HEK293 (cell line): ENCODE measurements around the gene UQCC2.

Experiments
- CTCF ChIA-PET: fragments of 350-600 bp; formaldehyde crosslinking; extraction: SDS; loops from one replicate; lab custom pipeline; 2021; ENCODE audit warnings: antibody characterized with exemption; lab: Yijun Ruan, JAX
- POLR2A ChIA-PET: fragments of 300-600 bp; formaldehyde crosslinking; extraction: SDS; loops from one replicate; lab custom pipeline; 2020; ENCODE audit warnings: antibody characterized with exemption, inconsistent platforms; lab: Yijun Ruan, JAX
- H3K27ac ChIP-seq: fragments of 200-500 bp; sonication (Bioruptor generic); 2 replicates; pipeline ENCODE4 v1.5.1; 2014; ENCODE audit warnings: low read depth, low read length, control low read depth, inconsistent platforms; ENCODE audit errors: extremely low read depth
- H3K36me3 ChIP-seq, 2 experiments: fragments of 200-500 bp in 1 of 2; sonication (Bioruptor generic) in 1 of 2; 1 replicate in 1 of 2; 2 replicates in 1 of 2; pipeline ENCODE4 v1.5.1; 2014 to 2017; ENCODE audit warnings: inconsistent platforms in 2 of 2, low read length in 2 of 2; ENCODE audit not compliant: control insufficient read depth in 2 of 2, insufficient read depth in 1 of 2
- H3K4me1 ChIP-seq: fragments of 200-500 bp; sonication (Bioruptor generic); 2 replicates; pipeline ENCODE4 v1.5.1; 2014; ENCODE audit warnings: mild to moderate bottlenecking, low read length, inconsistent platforms; ENCODE audit not compliant: control insufficient read depth, insufficient read depth
- H3K4me3 ChIP-seq: 2 replicates; pipeline ENCODE4 v1.5.1; 2011; ENCODE audit warnings: low read depth, mild to moderate bottlenecking, control low read depth, low read length, moderate library complexity
- H3K9me3 ChIP-seq: fragments of 200-500 bp; sonication (Bioruptor generic); 2 replicates; pipeline ENCODE4 v1.5.1; 2014; ENCODE audit warnings: low read depth, low read length, inconsistent platforms; ENCODE audit not compliant: control insufficient read depth, insufficient read depth
- HOXC10 ChIP-seq: sonication (generic); formaldehyde crosslinking; IDR thresholded peaks from 2 replicates; pipeline ENCODE4 v1.8.1; 2023; ENCODE audit warnings: mild to moderate bottlenecking, missing genetic modification reagents
- SCRT1 ChIP-seq: fragments of 450-650 bp; formaldehyde crosslinking; IDR thresholded peaks from 2 replicates; pipeline ENCODE4 v1.5.1; 2016; ENCODE audit warnings: missing biosample characterization, missing genetic modification characterization, borderline replicate concordance
- SCRT2 ChIP-seq: fragments of 450-650 bp; formaldehyde crosslinking; IDR thresholded peaks from 2 replicates; pipeline ENCODE4 v1.5.1; 2016; ENCODE audit warnings: missing biosample characterization, missing genetic modification characterization
- ZIC2 ChIP-seq: fragments of 450-650 bp; formaldehyde crosslinking; IDR thresholded peaks from 2 replicates; pipeline ENCODE4 v1.5.1; 2016; ENCODE audit warnings: missing biosample characterization, missing genetic modification characterization
- ZNF211 ChIP-seq: fragments of 450-650 bp; formaldehyde crosslinking; IDR thresholded peaks from 2 replicates; pipeline ENCODE4 v1.5.1; 2016; ENCODE audit warnings: low read depth, missing biosample characterization, missing genetic modification characterization
- ZNF24 ChIP-seq: fragments of 450-650 bp; formaldehyde crosslinking; IDR thresholded peaks from 2 replicates; pipeline ENCODE4 v1.5.1; 2016; ENCODE audit warnings: missing biosample characterization, missing genetic modification characterization
- ZNF302 ChIP-seq: fragments of 450-650 bp; formaldehyde crosslinking; IDR thresholded peaks from 2 replicates; pipeline ENCODE4 v1.5.1; 2016; ENCODE audit warnings: missing biosample characterization, missing genetic modification characterization, low read depth
- ZNF37A ChIP-seq: fragments of 450-650 bp; IDR thresholded peaks from 2 replicates; pipeline ENCODE4 v1.5.1; 2018; ENCODE audit warnings: missing biosample characterization, missing genetic modification characterization
- ZNF423 ChIP-seq: fragments of 450-650 bp; formaldehyde crosslinking; IDR thresholded peaks from 2 replicates; pipeline ENCODE4 v1.5.1; 2016; ENCODE audit warnings: missing biosample characterization, missing genetic modification characterization
- ZNF473 ChIP-seq: fragments of 450-650 bp; formaldehyde crosslinking; IDR thresholded peaks from 2 replicates; pipeline ENCODE4 v1.5.1; 2017; ENCODE audit warnings: missing biosample characterization, missing genetic modification characterization
- ZNF529 ChIP-seq: fragments of 450-650 bp; formaldehyde crosslinking; IDR thresholded peaks from 2 replicates; pipeline ENCODE4 v1.5.1; 2017; ENCODE audit warnings: missing genetic modification characterization, missing biosample characterization; ENCODE audit not compliant: insufficient replicate concordance
- ZNF670 ChIP-seq: fragments of 450-650 bp; formaldehyde crosslinking; IDR thresholded peaks from 2 replicates; pipeline ENCODE4 v1.5.1; 2016; ENCODE audit warnings: missing biosample characterization, missing genetic modification characterization, low read depth
- TF ChIP-seq, protein P1 (sequence below): fragments of 450-650 bp; formaldehyde crosslinking; IDR thresholded peaks from 2 replicates; pipeline ENCODE4 v1.5.1; 2016; ENCODE audit warnings: missing biosample characterization, missing genetic modification characterization
- TF ChIP-seq, protein P2 (sequence below): fragments of 450-650 bp; formaldehyde crosslinking; IDR thresholded peaks from 2 replicates; pipeline ENCODE4 v1.5.1; 2016; ENCODE audit warnings: missing biosample characterization, missing genetic modification characterization
- TF ChIP-seq, protein P3 (sequence below): fragments of 450-650 bp; formaldehyde crosslinking; IDR thresholded peaks from 2 replicates; pipeline ENCODE4 v1.5.1; 2017; ENCODE audit warnings: missing biosample characterization, missing genetic modification characterization
- TF ChIP-seq, protein P4 (sequence below): fragments of 450-650 bp; formaldehyde crosslinking; IDR thresholded peaks from 2 replicates; pipeline ENCODE4 v1.5.1; 2017; ENCODE audit warnings: missing biosample characterization, missing genetic modification characterization

UQCC2 gene

DNA sequence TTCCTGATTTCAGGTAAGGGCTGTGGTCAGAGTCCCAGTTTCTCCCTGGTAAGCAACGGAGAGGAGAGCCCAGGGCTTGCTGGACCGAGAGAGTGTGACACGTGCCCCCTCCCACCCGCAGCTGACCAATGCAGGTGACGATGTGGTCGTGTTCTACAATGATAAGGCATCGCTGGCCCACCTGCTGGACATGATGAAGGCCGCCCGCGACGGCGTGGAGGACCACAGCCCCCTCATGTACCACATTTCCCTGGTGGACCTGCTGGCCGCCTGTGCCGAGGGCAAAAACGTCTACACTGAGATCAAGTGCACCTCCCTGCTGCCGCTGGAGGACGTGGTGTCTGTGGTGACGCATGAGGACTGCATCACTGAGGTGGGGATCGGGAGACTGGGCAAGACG, 31.7 kb downstream of the UQCC2 start:
- CTCF ChIA-PET = interaction anchor here (1.1 kb wide), 1 partner anchor 10 kb away, joined by 4 read pairs; no protein-coding TSS in a partner anchor
- H3K9me3 ChIP-seq = no peaks in the 10 kb centered on the region
- H3K27ac ChIP-seq = no peak overlapping the region
- no peak overlapping the region for H3K4me3 ChIP-seq
- no peak for TF ChIP-seq ZNF473
- TF ChIP-seq ZIC2 = no peak
- TF ChIP-seq ZNF529 = no peak
- no peak for TF ChIP-seq HOXC10 (CRISPR knock-in tag)
- POLR2A ChIA-PET = no interaction called here
- H3K4me1 ChIP-seq = no peaks in the 10 kb centered on the region
- peaks cover 9 to 52% of the 10 kb centered on the region in 2 experiments; a peak in 2 of 3 replicates for H3K36me3 ChIP-seq

DNA sequence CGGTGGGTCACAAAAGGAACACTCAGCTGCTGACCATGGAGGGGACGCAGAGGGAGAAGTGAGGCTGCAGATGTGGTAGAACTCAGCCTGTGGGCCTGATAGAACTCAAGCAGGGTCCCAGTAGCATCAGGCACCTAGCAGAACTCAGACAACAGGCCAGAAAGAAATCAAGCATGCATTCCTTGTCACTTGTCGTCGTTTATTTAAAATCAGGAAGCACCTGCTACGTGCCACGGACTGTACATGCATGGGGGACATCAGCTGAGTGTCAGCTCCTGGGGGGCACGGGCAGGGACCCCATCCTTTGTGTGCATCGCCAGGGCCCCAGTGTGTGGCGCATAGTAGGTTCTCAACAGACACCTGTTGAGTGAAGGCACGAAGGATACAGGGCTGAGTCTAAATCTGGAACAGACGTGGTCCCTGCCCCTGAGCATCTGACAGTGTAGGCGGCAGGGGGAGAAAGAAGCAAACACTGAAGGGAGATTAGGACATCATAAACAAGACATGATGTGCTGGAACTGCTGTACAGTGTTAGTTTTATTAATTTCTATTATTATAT, 32.5 kb downstream of the UQCC2 start:
- no peaks in the 10 kb centered on the region for H3K9me3 ChIP-seq
- ChIA-PET CTCF (no interaction called here), POLR2A (interaction anchor here (0.6 kb wide), 1 partner anchor 58 kb away, joined by 3 read pairs; no protein-coding TSS in a partner anchor)
- H3K36me3 ChIP-seq = peaks cover 6 to 49% of the 10 kb centered on the region in 2 experiments; a peak in 2 of 3 replicates
- H3K27ac ChIP-seq = no peak overlapping the region
- H3K4me3 ChIP-seq = no peak overlapping the region
- no peak for TF ChIP-seq ZNF302 (tag by site-specific recombination)
- TF ChIP-seq SCRT1 = peak; percentile 86
- TF ChIP-seq SCRT2 = peak; percentile 95
- no peaks in the 10 kb centered on the region for H3K4me1 ChIP-seq

DNA sequence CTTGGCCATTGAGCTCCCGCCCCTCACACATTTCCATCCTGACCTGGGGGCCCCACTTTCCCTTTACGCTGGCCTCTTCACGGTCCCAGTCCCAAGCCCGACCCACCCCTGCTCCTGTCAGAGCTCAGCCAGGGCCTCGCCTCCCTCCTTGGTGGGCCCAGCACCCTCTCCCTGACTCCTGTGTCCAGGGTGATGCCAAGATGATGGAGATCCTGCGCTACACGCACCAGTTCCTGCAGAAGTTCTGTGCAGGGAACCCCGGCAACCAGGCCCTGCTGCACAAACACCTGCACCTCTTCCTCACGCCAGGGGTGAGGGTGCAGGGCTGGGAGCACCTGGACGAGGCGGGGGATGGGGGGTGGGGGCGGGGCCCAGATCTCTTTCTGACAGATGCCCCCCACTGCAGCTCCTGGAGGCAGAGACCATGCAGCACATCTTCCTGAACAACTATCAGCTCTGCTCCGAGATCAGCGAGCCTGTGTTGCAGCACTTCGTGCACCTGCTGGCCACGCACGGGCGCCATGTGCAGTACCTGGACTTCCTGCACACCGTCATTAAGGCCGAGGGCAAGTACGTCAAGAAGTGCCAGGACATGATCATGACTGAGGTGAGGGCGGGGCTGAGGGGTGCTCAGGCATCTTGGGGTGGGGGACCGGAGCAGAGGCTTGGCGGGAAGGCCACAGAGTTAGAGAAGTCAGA, 33.1 kb downstream of the UQCC2 start:
- POLR2A ChIA-PET = interaction anchor here (0.5 to 0.6 kb wide), 2 partner anchors 21 to 58 kb away, joined by 3 to 4 read pairs; no protein-coding TSS in a partner anchor
- H3K4me3 ChIP-seq = no peak overlapping the region
- H3K27ac ChIP-seq = no peak overlapping the region
- CTCF ChIA-PET = no interaction called here
- H3K36me3 ChIP-seq = peaks cover 6 to 49% of the 10 kb centered on the region in 2 experiments; a peak in 2 of 3 replicates
- H3K9me3 ChIP-seq = no peaks in the 10 kb centered on the region
- H3K4me1 ChIP-seq = no peaks in the 10 kb centered on the region
- TF ChIP-seq ZNF37A (tag by site-specific recombination) = no peak
- no peak for TF ChIP-seq ZNF423 (tag by site-specific recombination)
- TF ChIP-seq, protein P1, sequence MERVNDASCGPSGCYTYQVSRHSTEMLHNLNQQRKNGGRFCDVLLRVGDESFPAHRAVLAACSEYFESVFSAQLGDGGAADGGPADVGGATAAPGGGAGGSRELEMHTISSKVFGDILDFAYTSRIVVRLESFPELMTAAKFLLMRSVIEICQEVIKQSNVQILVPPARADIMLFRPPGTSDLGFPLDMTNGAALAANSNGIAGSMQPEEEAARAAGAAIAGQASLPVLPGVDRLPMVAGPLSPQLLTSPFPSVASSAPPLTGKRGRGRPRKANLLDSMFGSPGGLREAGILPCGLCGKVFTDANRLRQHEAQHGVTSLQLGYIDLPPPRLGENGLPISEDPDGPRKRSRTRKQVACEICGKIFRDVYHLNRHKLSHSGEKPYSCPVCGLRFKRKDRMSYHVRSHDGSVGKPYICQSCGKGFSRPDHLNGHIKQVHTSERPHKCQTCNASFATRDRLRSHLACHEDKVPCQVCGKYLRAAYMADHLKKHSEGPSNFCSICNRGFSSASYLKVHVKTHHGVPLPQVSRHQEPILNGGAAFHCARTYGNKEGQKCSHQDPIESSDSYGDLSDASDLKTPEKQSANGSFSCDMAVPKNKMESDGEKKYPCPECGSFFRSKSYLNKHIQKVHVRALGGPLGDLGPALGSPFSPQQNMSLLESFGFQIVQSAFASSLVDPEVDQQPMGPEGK (tag by site-specific recombination) = no peak
- TF ChIP-seq ZNF24 (tag by site-specific recombination) = no peak
- TF ChIP-seq, protein P2, sequence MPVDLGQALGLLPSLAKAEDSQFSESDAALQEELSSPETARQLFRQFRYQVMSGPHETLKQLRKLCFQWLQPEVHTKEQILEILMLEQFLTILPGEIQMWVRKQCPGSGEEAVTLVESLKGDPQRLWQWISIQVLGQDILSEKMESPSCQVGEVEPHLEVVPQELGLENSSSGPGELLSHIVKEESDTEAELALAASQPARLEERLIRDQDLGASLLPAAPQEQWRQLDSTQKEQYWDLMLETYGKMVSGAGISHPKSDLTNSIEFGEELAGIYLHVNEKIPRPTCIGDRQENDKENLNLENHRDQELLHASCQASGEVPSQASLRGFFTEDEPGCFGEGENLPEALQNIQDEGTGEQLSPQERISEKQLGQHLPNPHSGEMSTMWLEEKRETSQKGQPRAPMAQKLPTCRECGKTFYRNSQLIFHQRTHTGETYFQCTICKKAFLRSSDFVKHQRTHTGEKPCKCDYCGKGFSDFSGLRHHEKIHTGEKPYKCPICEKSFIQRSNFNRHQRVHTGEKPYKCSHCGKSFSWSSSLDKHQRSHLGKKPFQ (tag by site-specific recombination) = no peak
- TF ChIP-seq ZNF670 (tag by site-specific recombination) = no peak
- TF ChIP-seq, protein P3, sequence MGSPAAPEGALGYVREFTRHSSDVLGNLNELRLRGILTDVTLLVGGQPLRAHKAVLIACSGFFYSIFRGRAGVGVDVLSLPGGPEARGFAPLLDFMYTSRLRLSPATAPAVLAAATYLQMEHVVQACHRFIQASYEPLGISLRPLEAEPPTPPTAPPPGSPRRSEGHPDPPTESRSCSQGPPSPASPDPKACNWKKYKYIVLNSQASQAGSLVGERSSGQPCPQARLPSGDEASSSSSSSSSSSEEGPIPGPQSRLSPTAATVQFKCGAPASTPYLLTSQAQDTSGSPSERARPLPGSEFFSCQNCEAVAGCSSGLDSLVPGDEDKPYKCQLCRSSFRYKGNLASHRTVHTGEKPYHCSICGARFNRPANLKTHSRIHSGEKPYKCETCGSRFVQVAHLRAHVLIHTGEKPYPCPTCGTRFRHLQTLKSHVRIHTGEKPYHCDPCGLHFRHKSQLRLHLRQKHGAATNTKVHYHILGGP (tag by site-specific recombination) = no peak
- TF ChIP-seq, protein P4, sequence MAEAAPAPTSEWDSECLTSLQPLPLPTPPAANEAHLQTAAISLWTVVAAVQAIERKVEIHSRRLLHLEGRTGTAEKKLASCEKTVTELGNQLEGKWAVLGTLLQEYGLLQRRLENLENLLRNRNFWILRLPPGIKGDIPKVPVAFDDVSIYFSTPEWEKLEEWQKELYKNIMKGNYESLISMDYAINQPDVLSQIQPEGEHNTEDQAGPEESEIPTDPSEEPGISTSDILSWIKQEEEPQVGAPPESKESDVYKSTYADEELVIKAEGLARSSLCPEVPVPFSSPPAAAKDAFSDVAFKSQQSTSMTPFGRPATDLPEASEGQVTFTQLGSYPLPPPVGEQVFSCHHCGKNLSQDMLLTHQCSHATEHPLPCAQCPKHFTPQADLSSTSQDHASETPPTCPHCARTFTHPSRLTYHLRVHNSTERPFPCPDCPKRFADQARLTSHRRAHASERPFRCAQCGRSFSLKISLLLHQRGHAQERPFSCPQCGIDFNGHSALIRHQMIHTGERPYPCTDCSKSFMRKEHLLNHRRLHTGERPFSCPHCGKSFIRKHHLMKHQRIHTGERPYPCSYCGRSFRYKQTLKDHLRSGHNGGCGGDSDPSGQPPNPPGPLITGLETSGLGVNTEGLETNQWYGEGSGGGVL (tag by site-specific recombination) = no peak
- no peak for TF ChIP-seq ZNF211 (tag by site-specific recombination)
